WTC11 (cell line): ENCODE data around the gene MBD6.

Experiments used
- ESRRA ChIP-seq: sonication (generic); formaldehyde crosslinking; IDR thresholded peaks from 2 replicates; pipeline ENCODE4 v1.8.1; 2022; ENCODE audit warnings: mild to moderate bottlenecking, missing genetic modification reagents, borderline replicate concordance
- STAT6 ChIP-seq: sonication (generic); formaldehyde crosslinking; conservative IDR thresholded peaks from 2 replicates; pipeline ENCODE4 v1.8.1; 2023; ENCODE audit warnings: mild to moderate bottlenecking, low read depth, missing genetic modification reagents, moderate library complexity

- TF ChIP-seq STAT6 (CRISPR knock-in tag) (no peak), ESRRA (CRISPR knock-in tag) (no peak)
These were observed 24.8 kb downstream of the MBD6 start for GRCh38 chr12:57547288-57548012.
